GOT3 (cell line): ENCODE measurements around the gene TIE1.
A peak's percentile ranks its signal among the peaks of the same experiment; 100 is the strongest.

Experiments
- DNase-seq: peaks from one replicate; lab custom pipeline; 2025; ENCODE audit warnings: mixed read lengths; lab: John Stamatoyannopoulos, UW

Gene TIE1

DNA sequence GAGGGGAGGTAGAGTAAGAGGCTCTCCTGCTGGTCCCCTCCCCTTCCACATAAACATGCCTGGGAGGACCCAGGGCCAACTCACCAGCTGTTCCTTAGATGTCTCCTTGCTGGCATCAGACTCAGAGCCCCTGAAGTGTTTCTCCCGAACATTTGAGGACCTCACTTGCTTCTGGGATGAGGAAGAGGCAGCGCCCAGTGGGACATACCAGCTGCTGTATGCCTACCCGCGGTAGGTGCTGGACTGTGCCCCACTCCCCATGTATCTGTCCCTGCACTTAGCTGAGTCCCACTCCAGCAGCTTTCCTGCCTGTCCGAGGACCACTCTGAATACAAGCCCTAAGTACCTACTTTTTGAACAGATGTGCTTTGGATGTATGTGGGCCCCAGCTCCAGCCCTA, 37.2 kb downstream of the TIE1 start:
- DNase-seq = no peak

- DNase-seq = no peak
Measured at GRCh38 chr1:43339584-43340232, 38.9 kb downstream of the TIE1 start.

DNA sequence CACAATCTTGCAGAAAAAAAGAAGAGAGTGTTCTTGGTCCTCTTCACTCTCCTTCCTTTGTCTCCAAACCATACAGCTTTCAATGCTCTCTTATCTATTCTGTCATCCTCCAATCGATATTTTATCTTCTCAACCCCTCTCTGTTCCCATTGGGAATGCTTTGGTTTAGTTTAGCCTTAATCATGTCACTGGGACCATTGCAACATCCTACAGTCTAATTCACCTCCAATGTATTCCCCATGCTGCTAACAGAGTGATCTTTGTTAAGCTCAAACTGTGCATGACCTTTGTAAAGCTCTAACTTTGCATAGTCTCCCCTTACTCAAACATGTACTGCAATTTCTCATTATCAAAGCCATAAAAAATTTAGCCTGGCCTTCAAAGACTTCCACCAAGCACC, 39.8 kb downstream of the TIE1 start:
- DNase-seq = no peak

DNA sequence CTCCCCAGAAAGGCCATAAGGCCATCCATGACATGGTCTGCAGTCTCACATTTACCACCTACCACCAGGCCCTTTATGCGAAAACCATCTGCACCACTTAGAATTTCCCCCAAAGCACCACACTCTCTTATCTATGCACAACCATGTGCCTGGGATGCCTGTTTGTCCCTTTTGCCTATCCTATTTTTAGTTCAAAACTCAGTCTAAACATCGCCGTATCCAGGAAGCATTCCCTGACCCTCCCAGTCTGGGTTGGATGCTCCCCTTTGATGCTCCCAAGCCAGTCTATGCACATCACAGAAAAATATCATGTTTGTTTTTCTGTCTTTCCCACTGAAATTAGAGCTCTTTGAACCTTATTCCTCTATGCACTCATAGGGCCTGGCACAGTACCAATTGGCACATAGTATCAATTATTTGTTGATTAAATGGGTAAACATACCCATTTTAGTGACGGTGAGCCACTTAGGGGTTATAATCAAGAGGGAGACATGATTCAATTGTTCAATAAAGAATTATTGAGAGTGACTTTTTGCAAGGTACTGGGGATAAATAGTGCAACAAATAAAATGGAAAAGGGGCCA, 43.6 kb downstream of the TIE1 start:
- no peak for DNase-seq

DNA sequence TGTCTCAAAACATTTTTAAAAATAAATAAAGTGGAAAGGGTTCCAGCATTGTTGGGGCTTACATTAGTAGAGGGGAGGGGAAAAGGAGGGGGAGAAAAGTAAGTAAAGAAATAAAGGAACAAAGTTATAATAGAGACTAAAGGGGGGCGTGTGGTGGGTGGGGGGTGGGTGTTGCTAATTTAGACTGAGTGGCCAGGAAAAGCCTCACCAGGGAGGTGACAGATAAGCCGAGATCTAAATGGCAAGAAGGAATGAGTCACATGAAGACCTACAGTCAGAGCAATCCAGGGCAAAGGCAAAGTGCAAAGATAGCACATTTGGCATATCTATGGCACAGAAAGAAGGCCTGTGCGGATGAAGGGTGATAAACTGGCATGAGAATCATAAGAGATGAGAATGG, 44.3 kb downstream of the TIE1 start:
- no peak for DNase-seq

DNA sequence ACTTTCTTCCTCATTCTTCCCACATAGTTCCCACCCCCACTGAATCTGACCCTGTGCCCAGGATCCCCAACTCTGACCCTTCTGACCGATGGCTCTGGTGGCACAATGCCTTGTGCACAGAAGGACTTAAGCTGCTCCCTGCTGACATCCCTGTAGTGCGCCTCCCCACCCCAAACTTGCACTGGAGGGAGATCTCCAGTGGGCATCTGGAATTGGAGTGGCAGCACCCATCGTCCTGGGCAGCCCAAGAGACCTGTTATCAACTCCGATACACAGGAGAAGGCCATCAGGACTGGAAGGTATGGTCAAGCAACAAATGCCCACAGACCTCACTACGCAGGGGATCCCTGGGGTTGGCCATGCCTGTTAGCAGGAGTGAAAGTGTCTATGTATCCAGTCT, 45.9 kb downstream of the TIE1 start:
- DNase-seq = no peak

DNA sequence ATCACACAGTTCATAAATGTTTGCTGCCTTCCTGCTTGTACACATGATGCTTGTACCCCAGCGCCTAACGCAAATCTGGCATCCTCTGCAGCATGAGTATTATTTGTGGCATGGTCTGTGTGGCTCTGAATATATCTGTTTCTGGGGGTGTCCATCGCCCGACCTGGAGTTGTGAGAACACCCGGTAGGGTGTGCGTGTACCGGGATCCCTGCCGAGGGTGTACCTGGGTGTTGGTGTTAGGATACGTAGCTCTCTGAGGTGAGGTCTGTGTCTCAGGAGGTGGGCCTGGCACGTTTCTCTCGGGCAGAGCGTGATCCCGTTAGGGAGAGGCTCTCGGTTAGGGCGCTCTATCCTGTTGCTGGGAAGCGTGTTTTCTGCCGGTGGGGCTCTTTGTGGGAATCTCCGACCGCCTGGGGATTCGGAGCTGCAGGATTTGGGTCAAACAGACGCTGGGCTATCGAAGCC, 47.6 kb downstream of the TIE1 start:
- no peak for DNase-seq

GRCh38 chr1:43348809-43349593, 48.2 kb downstream of the TIE1 start:
- no peak for DNase-seq

DNA sequence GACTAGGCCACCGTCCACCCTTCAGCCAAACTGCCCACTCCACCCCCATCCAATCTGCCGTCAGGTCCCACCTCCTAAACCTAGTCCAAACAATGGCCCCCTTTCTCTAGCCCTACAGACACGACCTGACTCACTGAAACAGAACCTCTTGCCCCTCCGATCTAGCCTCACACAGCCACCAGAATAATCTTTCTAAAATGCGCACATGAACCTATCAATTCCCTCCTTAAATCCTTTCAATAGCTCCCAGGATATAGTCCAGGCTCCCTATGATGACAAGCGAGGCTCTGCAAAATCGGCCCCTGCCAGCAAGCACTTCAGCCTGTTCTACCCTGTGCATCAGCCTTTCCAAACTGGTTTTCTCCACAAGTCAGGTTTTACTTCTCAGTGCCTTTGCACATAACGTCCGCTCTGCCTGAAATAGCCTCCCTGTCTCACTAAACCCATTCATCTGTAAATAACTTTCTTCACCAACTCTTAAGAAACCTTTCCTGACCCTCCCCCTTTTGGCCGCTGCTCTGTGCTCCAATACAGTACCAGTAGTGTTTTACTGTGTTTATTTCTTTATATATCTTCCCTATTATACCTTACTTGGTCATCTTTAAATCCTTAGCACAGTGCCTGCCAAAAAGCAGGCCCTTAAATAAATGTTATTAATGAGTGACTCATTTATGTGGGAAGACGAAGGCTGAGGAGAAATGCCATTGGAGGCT, 49.0 kb downstream of the TIE1 start:
- no peak for DNase-seq

DNA sequence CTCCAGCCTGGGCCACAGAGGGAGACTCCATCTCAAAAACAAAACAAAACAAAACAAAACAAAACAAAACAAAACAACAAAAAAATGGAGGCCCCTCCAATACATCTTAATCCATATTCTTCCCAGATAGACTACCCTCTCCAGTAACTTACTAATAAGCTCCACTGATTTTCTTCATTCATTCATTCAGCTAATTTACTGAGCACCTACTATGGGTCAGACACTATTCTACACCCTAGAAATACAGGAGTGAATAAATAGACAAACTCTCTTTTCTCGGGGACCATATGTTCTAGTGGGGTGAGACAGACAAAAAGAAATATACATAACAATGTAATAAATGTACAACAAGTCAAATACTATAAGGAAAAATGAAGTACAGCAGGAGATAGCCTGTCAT, 50.2 kb downstream of the TIE1 start:
- DNase-seq = no peak

GRCh38 chr1:43351421-43352350, 50.9 kb downstream of the TIE1 start:
- no peak for DNase-seq

DNA sequence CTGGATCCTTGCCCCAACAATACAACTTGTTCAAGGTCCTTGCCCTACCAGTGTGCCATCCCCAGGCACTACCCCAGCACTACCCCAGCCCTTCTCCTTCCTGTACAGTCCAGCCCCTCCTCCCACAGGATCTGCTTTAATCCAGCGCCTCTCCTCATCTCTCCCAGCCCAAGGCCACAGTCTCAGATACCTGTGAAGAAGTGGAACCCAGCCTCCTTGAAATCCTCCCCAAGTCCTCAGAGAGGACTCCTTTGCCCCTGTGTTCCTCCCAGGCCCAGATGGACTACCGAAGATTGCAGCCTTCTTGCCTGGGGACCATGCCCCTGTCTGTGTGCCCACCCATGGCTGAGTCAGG, 51.5 kb downstream of the TIE1 start:
- no peak for DNase-seq

- no peak for DNase-seq
Measured at GRCh38 chr1:43352881-43353280, 52.1 kb downstream of the TIE1 start.

DNA sequence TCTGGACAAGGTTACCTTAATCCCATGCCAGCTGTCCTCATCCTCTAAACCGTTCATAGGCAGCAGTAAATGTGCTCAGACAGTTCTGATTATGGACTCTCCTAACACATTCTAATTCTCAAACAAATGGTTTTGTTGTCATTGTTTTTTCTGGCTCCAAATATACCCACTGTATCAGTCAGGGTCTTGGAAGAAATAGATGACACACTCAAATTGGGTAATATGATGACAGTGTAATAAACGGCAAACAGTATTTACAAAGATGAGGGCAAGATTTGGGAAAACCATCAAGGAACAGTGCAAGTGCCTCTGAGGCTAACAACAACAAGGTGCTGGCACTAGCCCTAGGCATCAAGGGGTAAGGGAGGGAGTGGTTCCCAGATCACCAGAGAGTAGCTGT, 53.7 kb downstream of the TIE1 start:
- no peak for DNase-seq

DNA sequence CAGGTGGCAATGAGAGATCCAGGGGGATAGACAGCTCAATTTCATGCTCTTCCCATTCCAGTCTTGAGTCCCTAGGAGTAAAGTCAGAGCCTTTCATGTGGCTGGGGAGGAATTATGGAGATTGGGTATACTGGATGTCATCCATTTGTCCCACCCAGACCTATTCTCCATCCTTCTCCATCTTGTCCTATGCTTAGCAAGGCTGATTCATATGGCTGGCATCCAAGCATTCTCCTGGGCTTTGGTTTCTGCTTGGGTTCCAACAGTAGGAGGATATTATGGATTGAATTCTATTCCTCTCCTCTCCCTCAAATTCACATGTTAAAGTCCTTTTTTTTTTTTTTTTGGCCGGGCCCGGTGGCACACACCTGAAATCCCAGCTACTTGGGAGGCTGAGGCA, 54.2 kb downstream of the TIE1 start:
- DNase-seq = no peak

- no peak for DNase-seq
Measured at GRCh38 chr1:43357251-43357650, 56.5 kb downstream of the TIE1 start.

DNA sequence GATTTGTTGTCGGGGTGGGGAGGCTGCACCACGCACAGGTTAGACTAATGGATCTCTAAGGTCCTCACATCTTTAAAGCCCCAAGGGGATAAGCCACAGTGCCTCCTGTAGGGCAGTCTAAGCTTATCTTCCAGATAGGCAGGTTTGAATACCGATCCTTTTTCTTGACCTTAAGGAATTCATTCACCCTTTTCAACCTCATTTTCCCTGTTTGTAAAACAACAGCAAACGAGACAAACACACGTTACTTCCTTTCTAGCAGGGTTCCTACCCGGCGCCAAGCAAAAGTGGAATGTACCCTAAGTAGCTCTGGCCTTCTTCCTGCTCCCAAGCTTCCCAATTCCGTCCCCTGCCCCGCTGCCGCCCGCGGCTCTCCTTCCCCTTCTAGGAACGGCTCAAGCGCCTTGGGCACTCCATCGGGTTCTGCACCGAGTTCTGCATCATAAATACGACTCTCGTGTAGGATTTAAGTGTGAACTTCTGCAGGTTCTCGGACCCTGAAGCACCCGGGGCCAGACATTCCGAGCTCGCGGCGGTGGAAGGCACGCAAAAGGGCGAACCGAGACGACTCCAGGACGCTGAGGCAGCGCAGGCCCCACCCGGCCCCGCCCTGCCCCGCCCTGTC, 57.5 kb downstream of the TIE1 start:
- no peak for DNase-seq

GRCh38 chr1:43358746-43359693, 58.2 kb downstream of the TIE1 start, which contains the start of gene CDC20:
CDC20 (plus strand) TSS chr1:43358981; CDS start chr1:43359216, 235 bp downstream.
- DNase-seq = peak; percentile 85

- DNase-seq = no peak
Measured at GRCh38 chr1:43359696-43360095, 58.9 kb downstream of the TIE1 start.

DNA sequence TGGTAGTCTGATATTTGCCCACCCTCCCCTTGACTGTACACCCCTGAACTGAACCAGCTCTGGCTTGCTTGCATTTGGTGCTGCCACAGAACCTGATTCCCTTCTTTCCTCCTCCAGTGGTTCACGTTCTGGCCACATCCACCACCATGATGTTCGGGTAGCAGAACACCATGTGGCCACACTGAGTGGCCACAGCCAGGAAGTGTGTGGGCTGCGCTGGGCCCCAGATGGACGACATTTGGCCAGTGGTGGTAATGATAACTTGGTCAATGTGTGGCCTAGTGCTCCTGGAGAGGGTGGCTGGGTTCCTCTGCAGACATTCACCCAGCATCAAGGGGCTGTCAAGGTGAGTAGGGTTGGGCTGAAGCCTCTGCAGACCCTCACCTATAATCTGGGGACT, 59.8 kb downstream of the TIE1 start:
- no peak for DNase-seq
